ENCODE results near the gene EML3.
"Not testable (repeated sequence)": the region's sequence is repeated elsewhere in the genome, so short reads cannot be mapped to it uniquely, and the experiment has no call there.

EML3 gene

DNA sequence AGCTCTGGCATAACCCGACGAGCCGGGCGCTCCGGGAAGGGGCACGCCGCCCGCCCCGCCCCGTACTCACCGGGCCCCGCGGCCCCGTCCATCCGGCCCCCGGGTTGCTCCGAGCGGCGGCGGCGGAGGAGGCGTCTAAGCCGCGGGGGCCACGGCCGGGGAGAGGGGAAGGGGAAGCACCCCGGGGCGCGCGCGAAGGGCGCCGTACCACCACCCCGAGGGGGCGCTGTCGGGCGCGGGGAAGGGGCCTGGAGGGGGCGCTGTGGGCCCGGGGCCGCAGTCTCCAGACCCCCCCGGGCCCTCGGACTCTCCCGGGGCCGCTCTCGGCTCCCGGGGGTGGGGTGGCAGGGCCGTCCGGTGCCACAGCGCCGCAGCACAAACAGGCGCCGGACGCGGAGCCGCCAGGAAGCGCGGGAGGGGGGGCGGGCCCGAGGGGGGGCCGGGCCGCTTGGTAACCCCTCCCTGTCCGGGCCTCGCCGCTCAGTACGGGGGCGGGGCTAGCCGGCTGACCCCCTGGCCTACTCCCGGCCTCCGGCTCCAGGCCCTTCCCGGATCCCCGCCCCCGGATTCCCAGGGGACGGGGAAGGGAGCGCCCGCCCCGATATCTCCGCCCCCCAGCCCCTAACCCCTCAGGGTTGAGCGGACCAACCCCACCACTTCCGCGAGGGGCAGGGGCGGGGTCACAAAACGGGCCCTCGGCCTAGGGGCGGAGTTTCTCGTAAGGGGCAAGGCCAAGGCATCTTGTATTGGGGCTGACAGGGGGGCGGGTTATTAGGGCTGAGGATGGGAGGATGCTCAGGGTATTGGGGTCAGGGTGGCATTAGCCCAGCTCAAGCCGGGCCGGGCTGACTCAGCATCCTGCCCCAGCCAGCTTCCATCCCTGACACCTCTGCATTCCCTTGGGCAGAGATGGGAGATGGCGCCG is at the start of gene EML3, which contains the start of gene ROM1:
Gene EML3, minus strand, starts transcription at position 410 of the 925 bp plus-strand sequence. Its CDS starts 318 bp downstream, at position 92.
Gene ROM1, plus strand, starts transcription at position 892 of the 925 bp plus-strand sequence. Its CDS starts 25 bp downstream, at position 917.
- peak; percentile 81 for DNase-seq (ENCODE audit: low spot score)

DNA sequence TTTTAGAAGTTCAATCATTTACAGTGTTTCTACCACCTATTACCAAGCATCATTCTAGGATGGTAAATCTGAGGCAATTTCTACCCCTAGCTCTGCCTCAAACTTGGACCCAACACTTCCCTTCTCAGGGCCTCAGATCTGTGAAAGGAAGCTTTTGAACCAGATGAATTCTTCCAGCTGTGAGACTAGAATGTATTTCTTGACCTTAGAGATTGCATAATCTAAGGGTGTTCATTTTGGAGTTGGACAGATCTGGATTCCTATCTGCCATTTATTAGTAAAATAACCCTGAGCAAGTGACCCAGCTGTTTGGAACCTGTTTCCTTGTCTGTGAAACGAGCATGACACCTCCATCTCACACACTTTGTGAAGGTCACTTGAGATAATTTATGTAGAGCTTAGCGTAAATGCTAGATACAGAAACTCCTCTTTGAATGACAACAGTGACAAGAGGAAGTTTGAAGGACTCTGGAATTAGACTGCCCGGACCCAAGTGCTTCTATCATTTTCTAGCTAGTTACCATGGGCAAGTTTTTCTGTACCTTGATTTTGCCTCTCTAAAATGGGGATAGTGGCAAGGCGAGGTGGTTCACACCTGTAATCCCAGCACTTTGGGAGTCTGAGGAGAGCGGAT is 44.3 kb upstream of the EML3 start:
- DNase-seq (ENCODE audit: low spot score) = no peak

DNA sequence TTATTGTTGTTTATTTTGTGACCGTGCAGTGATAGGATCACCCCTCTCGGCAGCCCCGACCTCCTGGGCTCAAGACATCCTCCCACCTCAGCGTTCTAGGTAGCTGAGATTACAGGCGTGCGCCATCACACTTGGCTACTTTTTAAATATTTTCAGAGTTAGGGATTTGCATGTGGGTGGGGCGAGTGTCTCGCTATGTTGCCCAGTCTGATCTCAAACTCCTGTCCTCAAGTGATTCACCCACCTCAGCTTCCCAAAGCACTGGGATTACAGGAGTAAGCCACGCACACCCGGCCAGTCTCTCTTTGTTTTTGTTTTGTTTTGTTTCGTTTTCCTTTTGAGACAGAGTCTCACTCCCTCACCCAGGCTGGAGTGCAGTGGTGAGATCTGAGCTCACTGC is 41.7 kb upstream of the EML3 start:
- no peak for DNase-seq (ENCODE audit: low spot score)

DNA sequence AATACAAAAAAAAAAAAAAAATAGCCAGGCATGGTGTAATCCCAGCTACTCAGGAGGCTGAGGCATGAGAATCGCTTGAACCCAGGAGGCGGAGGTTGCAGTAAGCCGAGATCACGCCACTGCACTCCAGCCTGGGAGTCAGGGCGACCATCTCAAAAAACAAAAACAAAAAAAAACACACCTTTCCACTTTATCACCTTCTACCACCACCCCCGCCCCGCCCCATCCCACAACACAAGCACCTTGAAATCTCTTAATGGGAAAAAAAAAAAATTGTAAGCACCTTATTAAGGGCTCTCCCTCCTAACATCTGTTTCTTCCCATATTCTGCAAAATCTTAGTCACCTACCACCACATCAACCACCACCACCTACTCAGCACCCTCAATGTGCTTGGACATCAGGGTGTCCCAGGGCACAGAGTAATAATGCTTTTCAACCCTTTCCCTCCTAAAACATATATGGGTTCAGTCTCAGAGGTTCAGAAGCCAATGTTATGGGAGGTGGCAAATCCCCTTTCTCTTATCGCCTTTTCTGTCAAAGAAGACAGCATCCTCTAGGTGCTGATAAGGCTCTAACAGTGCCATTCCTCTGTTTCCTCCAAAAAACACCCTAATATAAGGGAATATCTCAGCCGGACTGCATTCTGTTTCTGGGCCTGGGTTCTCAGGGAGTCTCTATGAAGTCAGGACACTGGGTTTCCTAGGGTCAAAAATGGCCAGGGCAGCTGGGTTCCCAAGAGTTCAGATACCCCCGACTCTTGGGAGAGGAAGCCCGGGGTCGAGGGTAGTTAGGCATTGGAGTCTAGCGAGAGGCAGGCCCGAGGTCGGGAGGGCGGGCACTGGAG is 39.8 kb upstream of the EML3 start:
- DNase-seq (ENCODE audit: low spot score) = no peak

GRCh38 chr11:62650283-62650682 is 37.7 kb upstream of the EML3 start:
- DNase-seq (ENCODE audit: low spot score) = not testable (repeated sequence)

DNA sequence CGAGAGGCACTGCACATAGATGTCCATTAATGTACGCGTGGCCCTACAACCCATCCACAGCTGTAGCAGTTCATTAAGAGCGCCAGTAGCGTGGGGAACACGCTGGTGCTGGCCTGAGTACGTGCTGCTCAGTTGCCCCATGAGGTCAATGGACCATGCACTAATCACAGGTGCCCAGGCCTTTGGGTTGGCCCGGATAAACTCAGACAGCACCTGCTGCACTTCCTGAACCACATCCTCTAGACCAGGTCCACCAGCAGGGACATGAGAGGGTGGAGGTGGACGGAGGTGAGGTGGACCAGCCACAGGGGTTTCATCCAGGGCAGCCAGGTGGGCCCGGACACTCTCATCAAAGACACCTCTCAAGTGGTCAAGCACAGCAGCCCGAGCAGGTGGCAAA is 36.9 kb upstream of the EML3 start:
- no peak for DNase-seq (ENCODE audit: low spot score)

- DNase-seq (ENCODE audit: low spot score) = no peak
Observed at GRCh38 chr11:62648967-62649364, 36.4 kb upstream of the EML3 start.

GRCh38 chr11:62648185-62648966 is 35.8 kb upstream of the EML3 start:
- no peak for DNase-seq (ENCODE audit: low spot score)

GRCh38 chr11:62647609-62648005 is 35.0 kb upstream of the EML3 start:
- no peak for DNase-seq (ENCODE audit: low spot score)

DNA sequence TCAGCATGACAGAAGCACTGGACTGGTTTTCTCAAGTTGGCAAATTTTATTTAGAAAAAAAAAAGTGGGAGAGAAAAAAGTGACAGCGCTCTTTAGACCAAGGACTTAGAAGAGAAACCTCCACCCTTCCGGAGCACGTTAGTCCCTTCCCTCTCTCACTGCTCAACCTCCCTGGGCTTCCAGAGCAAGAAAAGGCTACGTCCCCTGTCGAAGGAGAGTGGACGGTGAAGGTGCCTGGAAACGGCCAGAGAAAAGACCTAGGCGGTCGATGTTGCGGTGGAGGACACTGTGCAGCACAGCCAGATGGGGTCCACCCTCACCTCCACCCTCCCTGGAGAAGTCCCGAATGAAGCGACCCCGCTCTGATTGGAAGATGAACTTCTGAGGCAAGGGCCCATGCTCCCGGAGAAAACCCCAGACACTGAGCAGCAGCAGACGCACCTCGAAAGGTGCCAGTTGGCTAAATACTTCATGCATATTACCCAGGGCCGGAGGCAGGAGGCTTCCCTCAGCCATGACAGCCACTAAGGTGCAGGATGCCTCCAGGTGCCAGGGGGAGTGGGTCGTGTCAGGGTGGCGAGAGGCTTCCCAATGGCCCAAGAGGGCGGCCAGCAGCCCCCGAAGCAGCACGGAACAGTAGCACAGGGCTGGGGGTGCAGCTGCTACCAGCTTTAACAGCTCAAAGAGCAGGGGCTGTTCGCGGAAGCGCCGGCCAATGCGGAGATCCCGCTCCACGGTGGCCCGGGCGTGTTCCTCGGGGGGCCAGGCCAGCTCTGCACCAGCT is 34.4 kb upstream of the EML3 start:
- DNase-seq (ENCODE audit: low spot score) = no peak

GRCh38 chr11:62645946-62646824 is 33.6 kb upstream of the EML3 start, which contains the start of gene GANAB:
Gene GANAB, minus strand, starts transcription at chr11:62646613. Its CDS starts 14 bp downstream, at chr11:62646599.
- DNase-seq (ENCODE audit: low spot score) = peak; percentile 99

GRCh38 chr11:62645671-62645945 is 33.0 kb upstream of the EML3 start:
- DNase-seq (ENCODE audit: low spot score) = no peak

DNA sequence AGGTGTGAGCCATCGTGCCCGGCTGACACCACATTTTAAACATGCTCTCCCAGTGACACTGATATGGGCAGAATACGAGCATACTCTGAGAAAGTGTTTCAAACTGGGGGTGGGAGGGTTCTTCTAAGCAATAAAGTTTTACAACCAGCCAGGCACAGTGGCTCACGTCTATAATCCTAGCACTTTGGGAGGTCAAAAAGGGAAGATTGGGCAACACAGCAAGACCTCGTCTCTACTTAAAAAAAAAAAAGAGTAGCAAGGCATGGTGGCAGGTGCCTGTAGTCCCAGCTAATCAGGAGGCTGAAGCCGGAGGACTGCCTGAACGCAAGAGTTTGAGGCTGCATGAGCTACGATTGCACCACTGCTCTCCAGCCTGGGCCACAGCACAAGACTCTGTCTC is 31.6 kb upstream of the EML3 start:
- no peak for DNase-seq (ENCODE audit: low spot score)

GRCh38 chr11:62632492-62632891 is 19.9 kb upstream of the EML3 start:
- no peak for DNase-seq (ENCODE audit: low spot score)

DNA sequence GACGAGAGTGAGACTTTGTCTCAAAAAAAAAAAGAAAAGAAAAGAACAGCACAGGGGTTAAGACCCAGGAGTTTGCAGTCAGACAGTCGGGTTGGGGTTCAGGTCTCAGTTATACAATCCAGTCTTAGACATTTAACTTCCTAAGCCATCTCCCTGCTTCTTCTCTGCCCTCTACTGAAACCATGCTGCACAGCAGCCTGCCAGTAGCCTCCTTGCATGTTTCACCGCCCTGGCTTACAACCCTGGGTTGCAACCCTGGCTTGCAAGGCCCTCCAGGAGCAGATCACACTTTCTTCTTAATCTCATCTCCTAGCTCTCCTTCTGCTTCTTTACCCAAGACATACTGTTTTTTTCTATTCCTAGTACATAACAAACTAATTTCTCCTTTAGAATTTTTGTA is 15.1 kb upstream of the EML3 start:
- no peak for DNase-seq (ENCODE audit: low spot score)

- no peak for DNase-seq (ENCODE audit: low spot score)
Observed at GRCh38 chr11:62622476-62623089, 10.0 kb upstream of the EML3 start.

DNA sequence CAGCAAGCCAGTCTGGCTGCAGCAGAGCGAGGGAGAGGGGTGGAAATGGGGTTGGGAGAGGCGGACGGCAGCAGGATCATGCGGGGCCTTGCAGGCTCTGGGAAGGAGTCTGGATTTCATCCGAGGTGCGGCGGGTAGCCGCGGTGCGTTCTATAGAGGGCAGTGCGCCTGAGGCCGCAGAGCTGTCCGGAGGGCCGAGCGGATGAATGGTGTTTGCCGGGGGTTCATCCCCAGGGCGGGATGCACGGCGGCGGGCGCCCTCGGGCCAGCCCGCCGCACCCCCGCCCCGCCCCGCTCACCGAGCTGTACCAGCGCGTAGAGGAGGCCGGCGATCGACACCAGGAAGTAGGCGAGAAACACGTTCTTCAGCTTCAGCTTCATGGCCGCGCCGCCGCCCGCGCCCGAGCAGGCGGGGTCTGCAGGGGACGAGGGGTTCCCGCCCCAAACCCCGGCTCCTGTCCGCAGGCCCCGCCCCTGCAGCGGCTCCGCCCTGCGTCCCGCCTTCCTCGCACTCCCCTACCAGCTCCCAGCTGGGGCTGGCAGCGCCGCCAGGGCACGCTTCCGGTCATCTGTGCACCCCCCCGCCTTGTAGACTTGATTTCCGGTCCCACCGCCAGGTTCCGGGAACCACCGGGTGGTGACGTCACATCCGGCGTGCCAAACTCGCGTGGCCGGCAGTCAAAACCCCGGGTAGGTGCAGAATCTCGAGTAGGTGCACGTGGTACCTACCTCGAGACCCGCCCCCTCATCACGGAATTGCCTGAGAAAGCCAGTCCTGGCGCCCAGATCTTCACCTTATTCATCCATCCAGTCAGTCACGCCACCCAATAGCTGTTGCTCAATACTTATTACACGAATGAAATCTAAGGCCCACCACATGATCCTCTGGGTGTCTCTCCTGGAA is 9.2 kb upstream of the EML3 start, which contains the start of gene B3GAT3:
Gene B3GAT3, minus strand, starts transcription at position 420 of the 904 bp plus-strand sequence. Its CDS starts 39 bp downstream, at position 381.
- DNase-seq (ENCODE audit: low spot score) = peak; percentile 99

GRCh38 chr11:62621027-62621566 is 8.5 kb upstream of the EML3 start:
- DNase-seq (ENCODE audit: low spot score) = no peak
